KOPT-K1 (cell line): ENCODE results near the gene NAXE.
"Not testable (repeated sequence)": the region's sequence is repeated elsewhere in the genome, so short reads cannot be mapped to it uniquely, and the experiment has no call there.

ENCODE experiments used
- H3K27ac ChIP-seq: fragments of 200-600 bp; sonication (generic); 2 replicates; pipeline ENCODE4 v1.5.1; 2016; ENCODE audit warnings: antibody characterized with exemption, mild to moderate bottlenecking, low read depth, low read length; ENCODE audit not compliant: poor library complexity, severe bottlenecking
- H3K36me3 ChIP-seq: fragments of 200-600 bp; sonication (generic); 2 replicates; pipeline ENCODE4 v1.5.1; 2017; ENCODE audit warnings: antibody characterized with exemption, mild to moderate bottlenecking, low read length, moderate library complexity; ENCODE audit not compliant: insufficient read depth
- H3K9me3 ChIP-seq: fragments of 200-600 bp; sonication (generic); 2 replicates; pipeline ENCODE4 v1.5.1; 2017; ENCODE audit warnings: antibody characterized with exemption, low read length, mild to moderate bottlenecking; ENCODE audit not compliant: insufficient read depth, poor library complexity, severe bottlenecking

NAXE gene

GRCh38 chr1:156616463-156616862 lies 24.9 kb downstream of the NAXE start:
- Histone ChIP-seq H3K9me3 (no peaks in the 10 kb centered on the region), H3K27ac (no peak overlapping the region), H3K36me3 (no peaks in the 10 kb centered on the region)

GRCh38 chr1:156618853-156619581 lies 27.4 kb downstream of the NAXE start, which contains the start of gene HAPLN2:
HAPLN2 (plus strand) TSS chr1:156619415; CDS start chr1:156623491, 4,076 bp downstream.
- no peaks in the 10 kb centered on the region for H3K36me3 ChIP-seq
- H3K27ac ChIP-seq: no peak within 1 kb of the TSS
- H3K9me3 ChIP-seq: no peaks in the 10 kb centered on the region

GRCh38 chr1:156619582-156619955 lies 28.0 kb downstream of the NAXE start:
- H3K9me3 ChIP-seq: no peaks in the 10 kb centered on the region
- no peaks in the 10 kb centered on the region for H3K36me3 ChIP-seq
- no peak overlapping the region for H3K27ac ChIP-seq

- H3K9me3 ChIP-seq: no peaks in the 10 kb centered on the region
- H3K27ac ChIP-seq: no peak overlapping the region
- H3K36me3 ChIP-seq: no peaks in the 10 kb centered on the region
These were observed 31.2 kb downstream of the NAXE start for GRCh38 chr1:156622581-156623297.

DNA sequence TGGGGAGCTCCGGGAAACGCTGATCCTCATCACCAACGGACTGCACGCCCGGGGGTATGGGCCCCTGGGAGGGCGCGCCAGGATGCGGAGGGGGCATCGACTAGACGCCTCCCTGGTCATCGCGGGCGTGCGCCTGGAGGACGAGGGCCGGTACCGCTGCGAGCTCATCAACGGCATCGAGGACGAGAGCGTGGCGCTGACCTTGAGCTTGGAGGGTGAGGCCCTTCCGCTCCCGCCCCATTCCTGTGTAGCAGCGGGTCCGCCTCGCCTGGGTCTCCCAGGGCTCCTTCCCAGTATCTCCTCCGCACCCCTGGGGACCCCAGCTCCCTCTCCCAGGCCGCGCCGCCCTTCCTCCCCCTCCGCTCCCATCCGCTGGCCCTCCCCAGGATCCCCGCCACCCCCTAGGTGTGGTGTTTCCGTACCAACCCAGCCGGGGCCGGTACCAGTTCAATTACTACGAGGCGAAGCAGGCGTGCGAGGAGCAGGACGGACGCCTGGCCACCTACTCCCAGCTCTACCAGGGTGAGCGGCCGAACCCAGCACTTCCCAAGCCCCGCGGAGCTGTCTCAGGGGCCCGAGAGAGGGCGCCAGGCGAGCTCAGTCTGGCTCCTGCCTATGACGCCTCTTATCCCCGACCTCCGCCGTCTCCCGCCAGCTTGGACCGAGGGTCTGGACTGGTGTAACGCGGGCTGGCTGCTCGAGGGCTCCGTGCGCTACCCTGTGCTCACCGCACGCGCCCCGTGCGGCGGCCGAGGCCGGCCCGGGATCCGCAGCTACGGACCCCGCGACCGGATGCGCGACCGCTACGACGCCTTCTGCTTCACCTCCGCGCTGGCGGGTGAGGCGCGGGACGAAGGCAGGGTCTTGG lies 32.6 kb downstream of the NAXE start:
- Histone ChIP-seq H3K9me3 (no peaks in the 10 kb centered on the region), H3K27ac (no peak overlapping the region)

GRCh38 chr1:156624814-156625435 lies 33.3 kb downstream of the NAXE start:
- Histone ChIP-seq H3K9me3 (no peaks in the 10 kb centered on the region), H3K27ac (no peak overlapping the region), H3K36me3 (no peaks in the 10 kb centered on the region)

More for the DNA sequence above, 32.6 kb downstream of the NAXE start:
- no peaks in the 10 kb centered on the region for H3K36me3 ChIP-seq

- H3K36me3 ChIP-seq: no peaks in the 10 kb centered on the region
- no peak overlapping the region for H3K27ac ChIP-seq
These were observed 34.0 kb downstream of the NAXE start for GRCh38 chr1:156625436-156626078.

DNA sequence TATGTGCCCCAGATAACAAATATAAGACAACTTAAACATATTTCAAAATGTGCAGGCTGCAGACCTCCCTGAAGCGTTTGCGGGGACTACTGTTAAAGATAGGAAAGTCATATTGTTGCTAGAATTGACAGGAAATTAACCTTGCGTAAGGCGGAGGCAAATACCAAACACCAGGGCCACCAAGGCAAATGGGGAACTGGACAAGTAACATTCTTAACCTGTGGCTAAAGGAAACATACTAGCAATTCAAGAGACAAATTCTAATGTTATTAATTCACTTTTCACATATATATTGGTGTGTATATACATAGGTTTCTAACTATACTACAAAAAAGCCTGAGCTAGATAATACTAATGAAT lies 34.5 kb downstream of the NAXE start:
- H3K27ac ChIP-seq: no peak overlapping the region
- H3K9me3 ChIP-seq: no peaks in the 10 kb centered on the region
- H3K36me3 ChIP-seq: no peaks in the 10 kb centered on the region

More at GRCh38 chr1:156625436-156626078, 34.0 kb downstream of the NAXE start:
- no peaks in the 10 kb centered on the region for H3K9me3 ChIP-seq

- no peaks in the 10 kb centered on the region for H3K36me3 ChIP-seq
- H3K9me3 ChIP-seq: no peaks in the 10 kb centered on the region
- H3K27ac ChIP-seq: no peak overlapping the region
These were observed 35.8 kb downstream of the NAXE start for GRCh38 chr1:156627313-156627880.

DNA sequence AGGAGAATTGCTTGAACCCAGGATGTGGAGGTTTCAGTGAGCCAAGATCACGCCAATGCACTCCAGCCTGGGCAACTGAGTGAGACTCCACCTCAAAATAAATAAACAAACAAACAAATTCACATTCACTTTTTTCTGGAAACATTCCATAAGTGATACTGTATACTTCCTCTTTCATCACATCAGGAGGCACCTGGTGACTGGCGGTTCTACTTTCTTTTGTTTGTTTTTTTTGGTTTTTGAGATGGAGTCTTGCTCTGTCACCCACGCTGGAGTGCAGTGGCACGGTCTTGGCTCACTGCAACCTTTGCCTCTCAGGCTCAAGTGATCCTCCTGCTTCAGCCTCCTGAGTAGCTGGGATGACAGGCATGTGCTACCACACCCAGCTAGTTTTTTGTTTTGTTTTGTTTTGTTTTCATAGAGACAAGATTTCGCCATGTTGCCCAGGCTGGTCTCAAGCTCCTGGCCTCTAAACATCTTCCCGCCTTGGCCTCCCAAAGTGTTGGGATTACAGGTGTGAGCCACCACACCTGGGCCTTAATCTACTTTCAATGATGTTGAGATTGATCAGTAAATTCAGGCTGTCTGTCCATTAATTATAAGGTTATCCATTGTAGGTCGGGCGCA lies 38.4 kb downstream of the NAXE start:
- Histone ChIP-seq H3K9me3 (no peaks in the 10 kb centered on the region), H3K36me3 (no peaks in the 10 kb centered on the region), H3K27ac (no peak overlapping the region)

DNA sequence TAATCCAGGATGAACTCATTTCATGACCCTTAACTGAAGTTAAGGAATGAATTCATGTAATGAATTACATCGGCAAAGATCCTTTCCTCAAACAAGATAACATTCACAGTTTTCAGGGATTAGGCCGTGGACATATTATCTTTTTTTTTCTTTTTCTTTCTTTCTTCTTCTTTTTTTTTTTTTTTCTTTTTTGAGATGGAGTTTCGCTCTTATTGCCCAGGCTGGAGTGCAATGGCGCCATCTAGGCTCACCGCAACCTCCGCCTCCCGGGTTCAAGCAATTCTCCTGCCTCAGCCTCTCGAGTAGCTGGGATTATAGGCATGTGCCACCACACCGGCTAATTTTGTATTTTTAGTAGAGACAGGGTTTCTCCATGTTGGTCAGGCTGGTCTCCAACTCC lies 39.6 kb downstream of the NAXE start:
- not testable (repeated sequence) for H3K27ac ChIP-seq, H3K9me3 ChIP-seq, H3K36me3 ChIP-seq

- H3K9me3 ChIP-seq: no peaks in the 10 kb centered on the region
- no peak overlapping the region for H3K27ac ChIP-seq
- no peaks in the 10 kb centered on the region for H3K36me3 ChIP-seq
These were observed 40.8 kb downstream of the NAXE start for GRCh38 chr1:156632355-156632754.

GRCh38 chr1:156638189-156638985 lies 46.8 kb downstream of the NAXE start:
- Histone ChIP-seq H3K9me3 (no peaks in the 10 kb centered on the region), H3K36me3 (no peaks in the 10 kb centered on the region), H3K27ac (no peak overlapping the region)
